Thoracic aorta (tissue), 2 donors: ENCODE measurements around the gene POLR2L. TPM values are rescaled to one million over a fixed set of nuclear protein-coding genes. Genes with fewer than 3 reads are reported as not detected.
A peak's percentile ranks its signal among the peaks of the same experiment; 100 is the strongest.

Experiments
- ATAC-seq: fragments of 150-250 bp; one replicate; pipeline ENCODE4 v1.8.0; 2017; ENCODE audit warnings: low read depth; ENCODE audit not compliant: insufficient number of reproducible peaks, low FRiP score
- DNase-seq: peaks from one replicate; pipeline ENCODE4 v3.0.0-alpha.2; 2020; ENCODE audit warnings: low spot score
- H3K27ac ChIP-seq, 2 donors: fragments of 200-600 bp; sonication (generic); 1 replicate in 1 of 2; 2 replicates in 1 of 2; pipeline ENCODE4 v1.5.1; 2016; ENCODE audit warnings: mild to moderate bottlenecking in 2 of 2, moderate library complexity in 2 of 2
- H3K27me3 ChIP-seq: fragments of 200-600 bp; sonication (generic); replicated peaks from 2 replicates; pipeline ENCODE4 v1.6.0; 2016; ENCODE audit warnings: mild to moderate bottlenecking; ENCODE audit not compliant: insufficient read depth
- H3K36me3 ChIP-seq: fragments of 200-600 bp; sonication (generic); one replicate; pipeline ENCODE4 v1.5.1; 2016
- H3K4me1 ChIP-seq, 2 donors: fragments of 200-600 bp; sonication (generic); 1 replicate in 1 of 2; 2 replicates in 1 of 2; pipeline versions ENCODE4 v1.5.1 to v1.6.0; 2016; ENCODE audit warnings: low read depth in 2 of 2, mild to moderate bottlenecking in 1 of 2; ENCODE audit not compliant: control insufficient read depth in 1 of 2
- H3K4me3 ChIP-seq: fragments of 200-600 bp; sonication (generic); 2 replicates; pipeline ENCODE4 v1.5.1; 2016; ENCODE audit warnings: mild to moderate bottlenecking
- H3K9me3 ChIP-seq: fragments of 200-600 bp; sonication (generic); 2 replicates; pipeline ENCODE4 v1.5.1; 2016
- total RNA-seq, 2 donors: library from RNA; depleted of rRNA; stranded (reverse); fragments of >200 nt; gene quantifications; one replicate each; pipeline versions ENCODE4 v1.1.0 to v1.2.3, GENCODE V29; 2016
- TF ChIP-seq, protein P1 (sequence below): fragments of 200-600 bp; sonication (generic); IDR thresholded peaks from one replicate; pipeline ENCODE4 v1.5.1; 2019; ENCODE audit warnings: antibody characterized with exemption

POLR2L gene
- total RNA-seq, 2 donors from 2014 or later = 20.8 to 63.0 TPM

- peak; percentile 89 for DNase-seq
- Histone ChIP-seq H3K36me3 (peaks cover 27% of the 10 kb centered on the region), H3K9me3 (no peaks in the 10 kb centered on the region), H3K27ac (peak within 1 kb of the TSS; percentile 87 to 98), H3K27me3 (no peaks in the 10 kb centered on the region), H3K4me1 (peaks cover 17 to 34% of the 10 kb centered on the region in 2 donors), H3K4me3 (peak within 1 kb of the TSS; percentile 90)
- ATAC-seq = peak; percentile 89
- TF ChIP-seq, protein P1, sequence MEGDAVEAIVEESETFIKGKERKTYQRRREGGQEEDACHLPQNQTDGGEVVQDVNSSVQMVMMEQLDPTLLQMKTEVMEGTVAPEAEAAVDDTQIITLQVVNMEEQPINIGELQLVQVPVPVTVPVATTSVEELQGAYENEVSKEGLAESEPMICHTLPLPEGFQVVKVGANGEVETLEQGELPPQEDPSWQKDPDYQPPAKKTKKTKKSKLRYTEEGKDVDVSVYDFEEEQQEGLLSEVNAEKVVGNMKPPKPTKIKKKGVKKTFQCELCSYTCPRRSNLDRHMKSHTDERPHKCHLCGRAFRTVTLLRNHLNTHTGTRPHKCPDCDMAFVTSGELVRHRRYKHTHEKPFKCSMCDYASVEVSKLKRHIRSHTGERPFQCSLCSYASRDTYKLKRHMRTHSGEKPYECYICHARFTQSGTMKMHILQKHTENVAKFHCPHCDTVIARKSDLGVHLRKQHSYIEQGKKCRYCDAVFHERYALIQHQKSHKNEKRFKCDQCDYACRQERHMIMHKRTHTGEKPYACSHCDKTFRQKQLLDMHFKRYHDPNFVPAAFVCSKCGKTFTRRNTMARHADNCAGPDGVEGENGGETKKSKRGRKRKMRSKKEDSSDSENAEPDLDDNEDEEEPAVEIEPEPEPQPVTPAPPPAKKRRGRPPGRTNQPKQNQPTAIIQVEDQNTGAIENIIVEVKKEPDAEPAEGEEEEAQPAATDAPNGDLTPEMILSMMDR = no peak
Measured at GRCh38 chr11:809287-810039, 32.9 kb downstream of the POLR2L start, which contains the start of gene RPLP2. Gene RPLP2 (plus strand): TSS chr11:809967. CDS start chr11:810235, 268 bp downstream.

DNA sequence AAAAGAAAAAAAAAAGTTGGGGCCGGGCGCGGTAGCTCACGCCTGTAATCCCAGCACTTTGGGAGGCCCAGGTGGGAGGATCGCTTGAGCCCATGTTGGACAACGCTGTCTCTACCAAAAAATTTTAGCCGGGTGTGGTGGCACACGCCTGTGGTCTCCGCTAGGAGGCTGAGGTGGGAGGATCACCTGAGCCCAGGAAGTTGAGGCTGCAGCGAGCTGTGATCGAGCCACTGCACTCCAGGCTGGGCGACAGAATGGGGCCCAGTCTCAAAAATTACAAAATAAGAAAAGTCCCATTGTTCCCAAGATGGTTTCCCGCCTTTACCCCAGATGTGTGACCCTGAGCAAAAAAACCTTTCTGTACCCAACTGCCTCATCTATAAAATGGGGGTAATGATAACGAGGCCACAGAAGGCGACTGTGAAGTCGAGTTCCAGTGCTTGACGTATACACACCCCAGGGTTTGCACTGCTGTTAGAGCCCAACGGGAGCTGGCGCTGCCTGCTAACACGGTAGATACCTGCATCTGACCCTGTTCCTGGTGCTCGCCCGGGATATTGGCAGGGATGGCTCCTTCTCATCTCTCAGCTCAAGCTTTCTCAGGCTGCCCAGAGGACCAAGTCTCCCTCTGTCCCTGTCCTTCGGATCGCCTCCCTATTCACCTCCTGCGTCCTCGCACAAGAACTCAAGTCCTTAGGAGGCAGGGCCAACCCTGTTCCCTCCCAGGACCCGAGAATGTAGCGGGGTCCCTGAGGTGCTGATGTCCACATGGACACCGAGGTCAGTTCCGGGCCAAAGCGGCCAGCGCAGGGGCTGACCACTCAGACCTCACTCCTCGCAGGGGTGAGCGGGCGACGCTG, 33.7 kb downstream of the POLR2L start:
- TF ChIP-seq, protein P1 = no peak
- no peaks in the 10 kb centered on the region for H3K9me3 ChIP-seq
- peak overlapping the region; percentile 87 to 98 for H3K27ac ChIP-seq
- ATAC-seq (no peak), DNase-seq (no peak)
- H3K4me1 ChIP-seq = peaks cover 22 to 42% of the 10 kb centered on the region in 2 donors
- H3K4me3 ChIP-seq = peak overlapping the region; percentile 90
- H3K27me3 ChIP-seq = no peaks in the 10 kb centered on the region
- peaks cover 25% of the 10 kb centered on the region for H3K36me3 ChIP-seq

DNA sequence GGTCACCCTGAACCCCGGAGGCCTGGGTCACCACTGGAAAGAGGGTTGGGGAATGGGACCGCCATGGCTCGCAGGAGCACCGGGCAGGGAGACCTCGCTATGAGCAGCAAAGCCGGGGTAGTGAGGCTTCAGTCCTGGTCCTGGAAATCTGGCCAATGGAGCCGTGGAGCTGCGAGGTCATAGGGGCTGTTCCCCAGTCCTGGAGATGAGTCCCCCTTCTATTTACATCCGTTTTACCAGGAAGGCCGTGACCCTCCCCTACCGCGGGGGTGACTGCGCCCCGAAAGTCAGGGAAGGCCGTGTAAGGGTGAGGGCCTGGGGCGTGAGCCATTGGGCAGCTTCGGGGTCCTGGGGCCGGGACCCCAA, 37.7 kb downstream of the POLR2L start:
- Histone ChIP-seq H3K9me3 (no peaks in the 10 kb centered on the region), H3K27me3 (no peaks in the 10 kb centered on the region), H3K36me3 (peaks cover 18% of the 10 kb centered on the region), H3K4me3 (peak overlapping the region; percentile 81), H3K4me1 (peaks cover 14 to 37% of the 10 kb centered on the region in 2 donors), H3K27ac (peak overlapping the region; percentile 4 to 90)
- no peak for ATAC-seq
- TF ChIP-seq, protein P1 = no peak
- DNase-seq = no peak

- no peak for DNase-seq
- Histone ChIP-seq H3K27ac (peak overlapping the region in 1 of 2 donors; percentile 4), H3K36me3 (peaks cover 18% of the 10 kb centered on the region), H3K27me3 (no peaks in the 10 kb centered on the region), H3K4me1 (peaks cover 14 to 36% of the 10 kb centered on the region in 2 donors), H3K4me3 (peak overlapping the region; percentile 81), H3K9me3 (no peaks in the 10 kb centered on the region)
- ATAC-seq = no peak
- TF ChIP-seq, protein P1 = no peak
Measured at GRCh38 chr11:803770-804598, 38.3 kb downstream of the POLR2L start.
